ENCODE data around the gene DOCK4.

Gene DOCK4

DNA sequence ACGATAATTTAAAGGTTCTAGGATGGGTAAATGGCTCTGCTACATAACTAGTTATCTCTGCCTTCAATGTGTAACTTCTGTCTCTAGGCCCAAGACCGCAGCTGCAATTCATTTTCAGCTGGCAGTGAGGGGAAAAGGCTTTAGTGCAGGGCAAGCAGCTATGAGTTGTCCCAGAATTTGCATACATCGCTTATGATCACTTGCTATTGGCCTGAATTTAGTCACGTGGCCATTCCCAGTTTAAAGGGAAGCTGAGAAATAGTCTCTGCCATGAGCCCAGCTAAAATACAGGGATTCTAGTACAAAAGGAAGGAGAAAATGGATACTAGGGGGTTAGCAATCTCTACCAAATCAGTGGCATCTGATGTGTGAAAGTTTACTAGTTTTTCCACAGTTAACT, 498.1 kb downstream of the DOCK4 start:
- peak in 1 of 2 experiments; percentile 8 for DNase-seq

GRCh38 chr7:111705807-111706206, 500.4 kb downstream of the DOCK4 start:
- DNase-seq: no peak

GRCh38 chr7:111697771-111698170, 508.4 kb downstream of the DOCK4 start:
- DNase-seq: no peak

GRCh38 chr7:111694376-111694775, 511.8 kb downstream of the DOCK4 start:
- DNase-seq: no peak

DNA sequence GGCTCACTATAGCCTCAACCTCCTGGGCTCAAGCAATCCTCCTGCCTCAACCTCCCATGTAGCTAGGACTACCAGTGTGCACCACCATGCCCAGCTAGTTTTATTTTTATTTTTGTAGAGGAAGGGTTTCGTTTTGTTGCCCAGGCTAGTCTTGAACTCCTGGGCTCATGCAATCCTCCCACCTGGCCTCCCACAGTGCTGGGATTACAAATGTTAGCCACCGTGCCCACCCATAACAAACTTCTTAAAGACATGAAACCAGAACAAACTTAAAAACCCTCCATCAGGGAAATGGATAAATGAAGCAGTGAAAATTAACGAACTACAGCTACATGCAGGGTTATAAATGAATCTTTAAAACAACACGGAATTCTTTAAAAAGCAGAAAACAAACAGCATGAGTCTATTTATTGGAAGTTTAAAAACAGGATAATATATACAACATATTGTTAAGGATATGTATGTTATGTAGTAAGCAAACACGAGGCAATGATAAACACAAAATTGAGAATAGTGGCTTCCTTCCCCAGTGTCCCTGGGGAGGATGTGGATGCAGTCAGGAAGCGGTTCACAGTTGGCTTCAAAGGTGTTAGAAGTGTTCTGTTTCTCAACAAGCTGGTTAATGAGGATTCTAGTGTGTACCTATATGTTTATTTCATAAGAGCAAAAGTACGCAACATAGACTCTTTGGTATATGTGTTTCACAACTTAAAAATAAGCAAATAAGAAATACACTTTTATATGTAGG, 515.7 kb downstream of the DOCK4 start:
- DNase-seq: no peak

DNA sequence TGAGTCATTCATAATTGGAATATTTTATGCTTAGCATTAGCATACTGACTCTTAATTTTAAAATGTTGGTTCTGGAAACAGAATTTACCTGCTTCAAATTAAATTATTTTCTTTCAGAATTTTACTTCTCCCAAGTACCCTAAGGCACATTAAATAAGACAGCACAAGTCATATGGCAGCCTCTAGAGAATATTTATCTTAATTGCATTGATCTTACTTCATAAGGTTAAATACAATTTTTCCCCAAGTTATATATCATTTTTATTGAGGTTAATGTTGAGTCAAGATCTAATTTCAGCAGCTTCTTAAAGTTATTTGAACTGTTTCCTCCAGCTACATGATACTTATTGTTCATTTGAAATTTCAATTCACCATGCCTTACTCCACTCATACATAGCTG, 520.9 kb downstream of the DOCK4 start:
- DNase-seq: no peak

GRCh38 chr7:111682588-111683340, 523.4 kb downstream of the DOCK4 start:
- no peak for DNase-seq

- DNase-seq: no peak
These were observed 525.0 kb downstream of the DOCK4 start for GRCh38 chr7:111681242-111681641.

GRCh38 chr7:111678986-111679385, 527.2 kb downstream of the DOCK4 start:
- DNase-seq: no peak

GRCh38 chr7:111678281-111678680, 527.9 kb downstream of the DOCK4 start:
- no peak for DNase-seq

DNA sequence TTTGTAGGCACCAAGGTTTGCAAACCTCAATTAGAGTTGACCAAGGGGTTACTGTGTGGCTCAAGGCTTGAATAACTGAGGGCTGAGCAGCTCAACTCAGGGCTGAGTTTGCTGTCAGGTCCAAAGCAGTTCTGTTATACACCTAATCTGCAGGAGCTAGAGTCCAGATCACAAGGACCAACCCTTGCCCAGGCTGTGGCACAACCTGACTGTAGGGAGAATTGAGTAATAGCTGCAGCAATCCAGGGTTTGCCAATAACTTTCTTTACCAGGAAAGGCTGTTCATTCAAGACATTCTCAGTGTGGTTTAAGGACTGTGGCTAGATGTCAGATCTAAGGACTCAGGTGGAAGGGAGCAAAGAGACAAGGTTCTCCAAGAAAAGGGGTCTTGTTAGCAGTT, 528.4 kb downstream of the DOCK4 start:
- DNase-seq: no peak

GRCh38 chr7:111676811-111677210, 529.4 kb downstream of the DOCK4 start:
- DNase-seq: no peak

Measured in NCI-H526 (cell line).